Heart left ventricle (tissue), 16 donors: Measurements from ENCODE around the gene CSMD2. TPM values are rescaled to one million over a fixed set of nuclear protein-coding genes. Genes with fewer than 3 reads are reported as not detected.

Experiments used
- ATAC-seq, 4 donors: fragments of 200-7000 bp; cut with Tn5 transposase; one replicate each; pipeline ENCODE4 v1.9.1; 2020 to 2022; ENCODE audit warnings: moderate library complexity in 4 of 4, mild to moderate bottlenecking in 3 of 4, moderate number of reproducible peaks in 1 of 4
- DNase-seq, 5 donors: peaks; one replicate each; pipeline ENCODE4 v3.0.0-alpha.2; 2020
- H3K27ac ChIP-seq, 12 donors: fragments of 200-600 bp; sonication (generic) in 4 of 12; one replicate each; pipeline versions ENCODE4 v1.5.0 to v1.8.0; 2016 to 2022; ENCODE audit warnings: mild to moderate bottlenecking in 2 of 12
- H3K27me3 ChIP-seq, 9 donors: fragments of 200-600 bp; sonication (generic) in 2 of 9; one replicate each; pipeline versions ENCODE4 v1.5.1 to v1.8.0; 2016 to 2022; ENCODE audit warnings: mild to moderate bottlenecking in 3 of 9
- H3K36me3 ChIP-seq, 9 donors: fragments of 200-600 bp; sonication (generic) in 2 of 9; one replicate each; pipeline versions ENCODE4 v1.5.0 to v1.8.0; 2018 to 2022; ENCODE audit warnings: mild to moderate bottlenecking in 2 of 9
- H3K4me1 ChIP-seq, 12 donors: fragments of 200-600 bp; sonication (generic) in 4 of 12; one replicate each; pipeline versions ENCODE4 v1.5.0 to v1.8.0; 2016 to 2022; ENCODE audit warnings: mild to moderate bottlenecking in 3 of 12
- H3K4me3 ChIP-seq, 12 donors: fragments of 200-600 bp; sonication (generic) in 4 of 12; one replicate each; pipeline versions ENCODE4 v1.5.0 to v1.8.0; 2017 to 2022; ENCODE audit warnings: mild to moderate bottlenecking in 9 of 12, moderate library complexity in 4 of 12
- H3K9me3 ChIP-seq, 12 donors: fragments of 200-600 bp; sonication (generic) in 4 of 12; one replicate each; pipeline versions ENCODE4 v1.5.0 to v1.8.0; 2016 to 2022; ENCODE audit warnings: mild to moderate bottlenecking in 1 of 12
- CTCF ChIP-seq, 12 donors: fragments of 200-600 bp; sonication (generic) in 4 of 12; IDR thresholded peaks; one replicate each; pipeline versions ENCODE4 v1.5.0 to v1.8.0; 2018 to 2022; ENCODE audit warnings: antibody characterized with exemption in 12 of 12, mild to moderate bottlenecking in 5 of 12
- POLR2A ChIP-seq, 2 donors: fragments of 450-650 bp; IDR thresholded peaks; one replicate each; pipeline ENCODE4 v1.6.1; 2017; ENCODE audit warnings: antibody characterized with exemption in 2 of 2, mild to moderate bottlenecking in 2 of 2, moderate library complexity in 2 of 2
- WGBS, 4 donors: extraction: QIAGEN DNeasy Blood & Tissue Kit in 2 of 4; methylation state at CpG; one replicate each; pipeline versions ENCODE4 v1.1.5 to v1.1.7; 2013 to 2018; 5-methylcytosine and 5-hydroxymethylcytosine counted together
- intact Hi-C, 10 donors: fragments of 100-400 bp; cut with DNase I; formaldehyde crosslinking; loops; one replicate each; pipeline versions ENCODE4 v1.11.1 to v1.14.2; 2022
- polyA plus RNA-seq, 2 donors: library from polyadenylated mRNA; stranded (reverse); fragments of 200-250 nt; gene quantifications; one replicate each; pipeline ENCODE4 v1.2.3, GENCODE V29; 2013
- total RNA-seq, 9 donors: library from RNA; depleted of rRNA in 2 of 9; stranded (reverse); fragments of >200 nt in 2 of 9; fragmentation: NEBNext Ultra II Directional in 3 of 9; extraction: Animal tissue kit (Norgen Biotek cat#: 25700) in 3 of 9; gene quantifications; one replicate each; pipeline versions ENCODE4 v1.1.0 to v1.2.4, GENCODE V29; 2016 to 2023
- donor health status: ischemic (EF 13 %, LVEDD 7.1; RV severe dilation, severe dysfunction).
- donor health status: healthy with polysubstance abuse.
- donor health status: DM: no; HTN: yes; CAD: no.
- donor health status: DM: no; HTN: no; CAD: no.
- donor health status: ischemic (EF 25% LVEDD 6.9; RV normal size, moderate dysfunction).
- donor health status: ischemic (EF 25% LVEDD 5.7; RV mildly dilated, moderate dysfunction).
- donor health status: healthy.
- donor health status: DM: yes; HTN: yes; CAD: no.
- donor health status: ischemic (EF 35%, LVEDD 5.7; RV mildly dilated, moderate dysfunction).
- donor health status: nonischemic (EF 11% LVEDD 7.7; RV severe dilation, severe dysfunction).
- donor health status: DM: yes; HTN: yes; CAD: no.
- donor health status: PGD.
- donor health status: ischemic (EF 29% LVEDD 5.4; RV normal size, mild dysfunction).
- donor health status: nonischemic (EF 23%, LVEDD 6.1; RV moderate dilation, normal function).

CSMD2 gene
- total and polyA plus RNA-seq, 11 donors: 0.02 to 0.79 (median 0.22) TPM

GRCh38 chr1:33957854-33958253, 207.2 kb downstream of the CSMD2 start:
- WGBS, 4 donors: 87 to 92% (median 91%) methylated on average over 6 of the region's 6 CpGs
- intact Hi-C loops: no loop called here

DNA sequence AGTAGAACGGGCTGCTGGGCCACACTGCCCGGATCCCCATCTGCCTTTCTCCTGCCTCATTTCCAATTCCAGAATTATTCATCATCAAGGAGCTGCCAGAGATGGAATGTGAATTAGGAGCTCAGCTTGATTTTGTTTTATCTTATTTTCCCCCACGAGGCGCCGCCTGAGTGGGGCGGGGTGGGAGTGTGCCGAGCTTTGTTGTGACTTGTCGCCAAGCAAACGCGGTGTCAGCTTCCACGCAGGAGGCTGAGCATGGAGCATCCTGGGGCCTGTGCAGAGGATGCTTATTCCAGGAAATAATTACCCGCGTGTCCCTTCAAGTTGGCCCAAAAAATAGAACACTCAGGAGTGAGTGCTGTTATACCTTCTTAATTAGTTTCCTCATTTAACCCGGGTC, 209.9 kb downstream of the CSMD2 start:
- no peaks in the 10 kb centered on the region for H3K27me3 ChIP-seq
- 71 to 78% (median 74%) methylated on average over 14 of the region's 14 CpGs for WGBS, 4 donors
- DNase-seq (no peak), ATAC-seq (no peak)
- H3K4me1 ChIP-seq: no peaks in the 10 kb centered on the region
- no peaks in the 10 kb centered on the region for H3K36me3 ChIP-seq
- no peaks in the 10 kb centered on the region for H3K9me3 ChIP-seq
- H3K27ac ChIP-seq: no peak overlapping the region
- no peak for TF ChIP-seq CTCF (IDR thresholded peaks at IDR 0.05)
- no peak for TF ChIP-seq POLR2A (IDR thresholded peaks at IDR 0.05)
- H3K4me3 ChIP-seq: no peak overlapping the region
- intact Hi-C loops: no loop called here

More at GRCh38 chr1:33957854-33958253, 207.2 kb downstream of the CSMD2 start:
- TF ChIP-seq CTCF (IDR thresholded peaks at IDR 0.05) (no peak), POLR2A (IDR thresholded peaks at IDR 0.05) (no peak)
- no peaks in the 10 kb centered on the region for H3K9me3 ChIP-seq
- DNase-seq (no peak), ATAC-seq (no peak)
- H3K4me3 ChIP-seq: no peak overlapping the region
- H3K27ac ChIP-seq: no peak overlapping the region
- H3K36me3 ChIP-seq: no peaks in the 10 kb centered on the region
- no peaks in the 10 kb centered on the region for H3K4me1 ChIP-seq
- H3K27me3 ChIP-seq: no peaks in the 10 kb centered on the region

DNA sequence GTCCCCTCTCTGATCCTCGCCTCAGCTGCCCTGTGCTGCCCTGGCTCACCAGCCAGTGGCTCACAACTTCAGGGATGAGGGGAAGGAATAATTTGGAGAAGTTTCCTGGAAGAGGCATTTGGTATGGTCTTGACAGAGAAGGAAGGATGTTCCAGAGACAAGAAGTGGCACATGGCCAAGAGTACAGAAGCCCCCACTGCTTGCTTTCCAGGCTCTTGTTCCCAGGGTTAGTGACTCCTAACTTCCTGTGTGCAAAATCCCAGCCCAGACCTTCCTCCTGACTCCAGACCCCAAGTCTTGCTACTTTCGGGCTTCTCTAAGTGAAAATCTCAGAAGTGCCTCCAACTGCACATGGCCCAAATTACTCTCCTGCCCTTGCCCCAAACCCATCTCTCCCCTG, 215.5 kb downstream of the CSMD2 start:
- Histone ChIP-seq H3K27me3 (no peaks in the 10 kb centered on the region), H3K4me3 (no peak overlapping the region), H3K4me1 (no peaks in the 10 kb centered on the region), H3K36me3 (no peaks in the 10 kb centered on the region), H3K27ac (no peak overlapping the region), H3K9me3 (no peaks in the 10 kb centered on the region)
- DNase-seq (no peak), ATAC-seq (no peak)
- 63 to 79% (median 70%) methylated on average over 2 of the region's 2 CpGs for WGBS, 4 donors
- intact Hi-C loops: no loop called here
- no peak for TF ChIP-seq CTCF (IDR thresholded peaks at IDR 0.05)

DNA sequence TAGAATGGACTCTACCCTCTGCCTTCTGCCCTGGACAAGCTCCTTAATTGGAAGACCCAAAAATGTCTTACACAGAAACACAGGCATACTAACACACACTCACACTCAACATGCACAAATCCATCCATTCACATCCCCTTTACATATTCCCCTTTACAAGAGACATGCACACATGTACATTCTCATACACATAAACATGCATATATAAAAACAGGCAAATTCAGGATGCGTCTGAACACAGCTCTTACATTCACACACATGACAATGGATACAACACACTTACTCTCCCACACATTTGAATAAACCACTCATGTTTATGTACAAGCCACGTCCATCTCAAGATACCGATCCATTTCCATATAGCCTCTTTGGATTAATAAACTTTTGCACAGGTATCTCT, 216.7 kb downstream of the CSMD2 start:
- TF ChIP-seq POLR2A (IDR thresholded peaks at IDR 0.05) (no peak), CTCF (IDR thresholded peaks at IDR 0.05) (no peak)
- no peaks in the 10 kb centered on the region for H3K9me3 ChIP-seq
- 88 to 96% (median 89%) methylated on average over 3 of the region's 3 CpGs for WGBS, 4 donors
- no peak overlapping the region for H3K4me3 ChIP-seq
- intact Hi-C loops: no loop called here
- H3K4me1 ChIP-seq: no peaks in the 10 kb centered on the region
- no peaks in the 10 kb centered on the region for H3K27me3 ChIP-seq
- DNase-seq (no peak), ATAC-seq (no peak)
- H3K27ac ChIP-seq: no peak overlapping the region
- H3K36me3 ChIP-seq: no peaks in the 10 kb centered on the region
